Kidney epithelial cell (primary cell): Measurements from ENCODE around the gene KATNB1. TPM values are rescaled to one million over a fixed set of nuclear protein-coding genes. Genes with fewer than 3 reads are reported as not detected.

Experiments
- DNase-seq: peaks from one replicate; pipeline ENCODE4 v3.0.0-alpha.2; 2010; ENCODE audit warnings: low read depth
- H3K27me3 ChIP-seq: 2 replicates; pipeline ENCODE4 v1.6.0; 2011; ENCODE audit warnings: low read length; ENCODE audit not compliant: control insufficient read depth, insufficient read depth
- H3K36me3 ChIP-seq: 2 replicates; pipeline ENCODE4 v1.5.1; 2011; ENCODE audit warnings: low read length; ENCODE audit not compliant: control insufficient read depth, insufficient read depth
- H3K4me3 ChIP-seq: 2 replicates; pipeline ENCODE4 v1.5.1; 2011; ENCODE audit warnings: low read depth, mild to moderate bottlenecking, control low read depth, low read length
- CTCF ChIP-seq: IDR thresholded peaks from 2 replicates; pipeline ENCODE4 v1.5.1; 2011; ENCODE audit warnings: mild to moderate bottlenecking, moderate library complexity, low read length, control low read depth, inconsistent platforms; ENCODE audit not compliant: insufficient read depth, poor library complexity, severe bottlenecking
- total RNA-seq: library from RNA; depleted of rRNA; stranded (reverse); fragments of >200 nt; gene quantifications from 2 replicates; pipeline ENCODE4 v1.2.3, GENCODE V29; 2015

KATNB1 gene
- total RNA-seq, 1 donor from 2014 or later, result 26.3 TPM

GRCh38 chr16:57754354-57755060, 18.9 kb downstream of the KATNB1 start:
- no peak for DNase-seq
- Histone ChIP-seq H3K36me3 (peaks cover 2% of the 10 kb centered on the region), H3K27me3 (no peaks in the 10 kb centered on the region), H3K4me3 (no peak overlapping the region)
- no peak for TF ChIP-seq CTCF

- Histone ChIP-seq H3K36me3 (no peaks in the 10 kb centered on the region), H3K4me3 (no peak overlapping the region), H3K27me3 (no peaks in the 10 kb centered on the region)
- no peak for DNase-seq
- TF ChIP-seq CTCF, result no peak
Measured at GRCh38 chr16:57755061-57755684, 19.6 kb downstream of the KATNB1 start.

- TF ChIP-seq CTCF, result no peak
- no peak overlapping the region for H3K4me3 ChIP-seq
- no peaks in the 10 kb centered on the region for H3K27me3 ChIP-seq
- DNase-seq, result no peak
- no peaks in the 10 kb centered on the region for H3K36me3 ChIP-seq
Measured at GRCh38 chr16:57755726-57756423, 20.3 kb downstream of the KATNB1 start.

- H3K4me3 ChIP-seq, result no peak overlapping the region
- DNase-seq, result no peak
- TF ChIP-seq CTCF, result no peak
- H3K27me3 ChIP-seq, result no peaks in the 10 kb centered on the region
- no peaks in the 10 kb centered on the region for H3K36me3 ChIP-seq
Measured at GRCh38 chr16:57756424-57757325, 21.1 kb downstream of the KATNB1 start.

- Histone ChIP-seq H3K27me3 (no peaks in the 10 kb centered on the region), H3K36me3 (no peaks in the 10 kb centered on the region), H3K4me3 (no peak overlapping the region)
- TF ChIP-seq CTCF, result peak; percentile 99
- DNase-seq, result no peak
Measured at GRCh38 chr16:57757326-57757786, 21.8 kb downstream of the KATNB1 start.
